Breast epithelium (tissue), 4 donors: ENCODE data around the gene THY1. TPM values are rescaled to one million over a fixed set of nuclear protein-coding genes. Genes with fewer than 3 reads are reported as not detected.

Experiments used
- DNase-seq, 2 donors: peaks; one replicate each; pipeline ENCODE4 v3.0.0-alpha.2; 2019; ENCODE audit warnings: low spot score in 2 of 2
- H3K27ac ChIP-seq, 2 donors: fragments of 200-600 bp; sonication (generic) in 1 of 2; one replicate each; pipeline ENCODE4 v1.5.1; 2016 to 2019; ENCODE audit warnings: mild to moderate bottlenecking in 1 of 2
- H3K27me3 ChIP-seq, 2 donors: fragments of 200-600 bp; sonication (generic) in 1 of 2; one replicate each; pipeline versions ENCODE4 v1.5.1 to v1.6.0; 2017 to 2019; ENCODE audit warnings: control low read depth in 1 of 2, mild to moderate bottlenecking in 1 of 2
- H3K36me3 ChIP-seq: fragments of 200-600 bp; one replicate; pipeline ENCODE4 v1.5.1; 2019
- H3K4me1 ChIP-seq, 2 donors: fragments of 200-600 bp; sonication (generic); one replicate each; pipeline ENCODE4 v1.5.1; 2016 to 2019; ENCODE audit warnings: control low read depth in 1 of 2
- H3K4me3 ChIP-seq, 3 donors: fragments of 200-600 bp; sonication (generic); 1 replicate in 2 of 3; 2 replicates in 1 of 3; pipeline ENCODE4 v1.5.1; 2016 to 2019; ENCODE audit warnings: mild to moderate bottlenecking in 3 of 3, moderate library complexity in 2 of 3
- H3K9me3 ChIP-seq, 2 donors: fragments of 200-600 bp; sonication (generic) in 1 of 2; one replicate each; pipeline ENCODE4 v1.5.1; 2016 to 2019; ENCODE audit warnings: control low read depth in 1 of 2
- CTCF ChIP-seq, 3 donors: fragments of 450-650 bp; IDR thresholded peaks; one replicate each; pipeline ENCODE4 v1.5.1; 2016 to 2017; ENCODE audit warnings: antibody characterized with exemption in 3 of 3, mild to moderate bottlenecking in 3 of 3, moderate library complexity in 3 of 3
- POLR2A ChIP-seq: fragments of 450-650 bp; IDR thresholded peaks from one replicate; pipeline ENCODE4 v1.6.1; 2016; ENCODE audit warnings: antibody characterized with exemption, mild to moderate bottlenecking, moderate library complexity
- POLR2AphosphoS5 ChIP-seq, 3 donors: sonication (generic); formaldehyde crosslinking; IDR thresholded peaks; one replicate each; pipeline ENCODE4 v1.6.1; 2017; ENCODE audit warnings: antibody characterized with exemption in 3 of 3
- intact Hi-C: fragments of 100-400 bp; cut with DNase I; formaldehyde crosslinking; loops from one replicate; pipeline ENCODE4 v1.15.1; 2023; ENCODE audit warnings: low total_unique reads
- total RNA-seq, 3 donors: library from RNA; depleted of rRNA; stranded (reverse); fragments of >200 nt; gene quantifications; one replicate each; pipeline ENCODE4 v1.1.0, GENCODE V29; 2016

THY1 gene
- 10 to 100 TPM in 2 of 3 donors, 1 to 10 TPM in 1; 8.5 to 26.3 (median 23.8) TPM for total RNA-seq

GRCh38 chr11:119422809-119423508, at the start of gene THY1:
Gene THY1, minus strand, starts transcription at chr11:119423172. Its CDS starts 2,267 bp downstream, at chr11:119420905.
- no peak for DNase-seq
- H3K4me3 ChIP-seq, result peak within 1 kb of the TSS; percentile 56 to 71 (median 60)
- H3K27ac ChIP-seq, result peak within 1 kb of the TSS; percentile 42 to 63
- intact Hi-C loops, result no loop called here
- no peaks in the 10 kb centered on the region for H3K9me3 ChIP-seq
- no peaks in the 10 kb centered on the region for H3K36me3 ChIP-seq
- no peaks in the 10 kb centered on the region for H3K4me1 ChIP-seq
- TF ChIP-seq POLR2A (no peak), CTCF (IDR thresholded peaks at IDR 0.05) (no peak), POLR2AphosphoS5 (IDR thresholded peaks at IDR 0.05) (no peak)
- peaks cover 2 to 31% of the 10 kb centered on the region in 2 donors for H3K27me3 ChIP-seq

GRCh38 chr11:119472186-119472855, 49.3 kb upstream of the THY1 start:
- Histone ChIP-seq H3K27ac (no peak overlapping the region), H3K27me3 (no peaks in the 10 kb centered on the region), H3K4me3 (no peak overlapping the region), H3K4me1 (no peaks in the 10 kb centered on the region), H3K9me3 (peaks cover 0 to 6% of the 10 kb centered on the region in 2 donors), H3K36me3 (no peaks in the 10 kb centered on the region)
- intact Hi-C loops, result no loop called here
- TF ChIP-seq POLR2A, result no peak
- TF ChIP-seq POLR2AphosphoS5 (IDR thresholded peaks at IDR 0.05), result no peak
- TF ChIP-seq CTCF (IDR thresholded peaks at IDR 0.05), result no peak
- peak in 1 of 2 donors; percentile 13 for DNase-seq

GRCh38 chr11:119471329-119471728, 48.4 kb upstream of the THY1 start:
- no peak overlapping the region for H3K4me3 ChIP-seq
- no peaks in the 10 kb centered on the region for H3K27me3 ChIP-seq
- no peaks in the 10 kb centered on the region for H3K36me3 ChIP-seq
- DNase-seq, result peak in 1 of 2 donors; percentile 5
- intact Hi-C loops, result no loop called here
- no peak for TF ChIP-seq POLR2AphosphoS5 (IDR thresholded peaks at IDR 0.05)
- TF ChIP-seq POLR2A, result no peak
- TF ChIP-seq CTCF (IDR thresholded peaks at IDR 0.05), result no peak
- peaks cover 0 to 6% of the 10 kb centered on the region in 2 donors for H3K9me3 ChIP-seq
- no peaks in the 10 kb centered on the region for H3K4me1 ChIP-seq
- H3K27ac ChIP-seq, result no peak overlapping the region

- TF ChIP-seq POLR2A (no peak), CTCF (IDR thresholded peaks at IDR 0.05) (no peak), POLR2AphosphoS5 (IDR thresholded peaks at IDR 0.05) (no peak)
- H3K27ac ChIP-seq, result peak overlapping the region in 1 of 2 donors; percentile 3
- peaks cover 0 to 6% of the 10 kb centered on the region in 2 donors for H3K9me3 ChIP-seq
- DNase-seq, result peak in 1 of 2 donors; percentile 15
- no peak overlapping the region for H3K4me3 ChIP-seq
- H3K27me3 ChIP-seq, result no peaks in the 10 kb centered on the region
- intact Hi-C loops, result no loop called here
- no peaks in the 10 kb centered on the region for H3K36me3 ChIP-seq
- H3K4me1 ChIP-seq, result no peaks in the 10 kb centered on the region
Observed at GRCh38 chr11:119470317-119471291, 47.6 kb upstream of the THY1 start.
